ENCODE data around the gene MTMR3. TPM values are rescaled to one million over a fixed set of nuclear protein-coding genes. Genes with fewer than 3 reads are reported as not detected.
A peak's percentile ranks its signal among the peaks of the same experiment; 100 is the strongest.

The MTMR3 gene
- polyA plus RNA-seq, 1 of the 3 experiments (the other 2 are of a cell fraction): 20.4 TPM

GRCh38 chr22:29883775-29884097, 762 bp downstream of the MTMR3 start:
- WGBS (ENCODE audit: low lambda C conversion rate): 13% methylated on average over 5 of the region's 14 CpGs
- peak overlapping the region; percentile 86 for H3K4me2 ChIP-seq
- H3F3A ChIP-seq (replicated peaks; ENCODE audit: insufficient read depth): peaks cover 4% of the 10 kb centered on the region
- POLR2A ChIA-PET: interaction anchor here (0.7 to 0.8 kb wide), 3 partner anchors 33 to 52 kb away, joined by 3 to 4 read pairs (median 4); partner anchors contain the start of gene ASCC2
- peak overlapping the region; percentile 88 to 95 for H3K27ac ChIP-seq (ENCODE audit: low read depth in 2 of 2, low read length in 1 of 2)
- H3K4me1 ChIP-seq (ENCODE audit: control insufficient read depth in 1 of 2, insufficient read depth in 2 of 2, low read depth in 1 of 2, low read length in 1 of 2): peaks cover 8 to 19% of the 10 kb centered on the region in 2 experiments; a peak in 3 of 4 replicates
- peaks cover 44% of the 10 kb centered on the region for H4K20me1 ChIP-seq (ENCODE audit: insufficient read depth)
- CTCF ChIA-PET: interaction anchor here (0.6 to 1.3 kb wide), 7 partner anchors 16 to 205 kb away, joined by 3 to 6 read pairs (median 3); no protein-coding TSS in a partner anchor
- no peak for DNase-seq
- peaks cover 53% of the 10 kb centered on the region for H3K79me2 ChIP-seq (ENCODE audit: insufficient read depth)
- H3K9ac ChIP-seq: peak overlapping the region; percentile 97
- no peaks in the 10 kb centered on the region for H3K27me3 ChIP-seq (ENCODE audit: insufficient read depth)
- peaks cover 0 to 8% of the 10 kb centered on the region in 2 experiments for H3K36me3 ChIP-seq (replicated peaks in 1 of 2; ENCODE audit: control insufficient read depth in 1 of 2, insufficient read depth in 2 of 2, low read length in 1 of 2)
- no peaks in the 10 kb centered on the region for H3K9me3 ChIP-seq
- TF ChIP-seq SIN3A (IDR thresholded peaks at IDR 0.05; ENCODE audit: borderline replicate concordance, low read depth, low read length): no peak
- TF ChIP-seq CHD2 (IDR thresholded peaks at IDR 0.05; ENCODE audit: low read length, partially characterized antibody): no peak
- 0 out of 2 replicates have a peak, but pooled peaks have one; percentile 19 for TF ChIP-seq FOXJ3 (CRISPR knock-in tag; IDR thresholded peaks at IDR 0.05)
- TF ChIP-seq TEAD4 (IDR thresholded peaks at IDR 0.05; ENCODE audit: borderline replicate concordance, insufficient read depth): no peak
- no peak for TF ChIP-seq RFX5 (IDR thresholded peaks at IDR 0.05; ENCODE audit: low read length)
- no peak for TF ChIP-seq PBX3 (IDR thresholded peaks at IDR 0.05)
- TF ChIP-seq EZH2phosphoT487 (IDR thresholded peaks at IDR 0.05; ENCODE audit: borderline replicate concordance, low read depth): no peak
- H3K4me3 ChIP-seq (ENCODE audit: low read depth in 2 of 2, low read length in 1 of 2): peak overlapping the region; percentile 71 to 89
- H3K9me2 ChIP-seq: no peaks in the 10 kb centered on the region
- peak overlapping the region; percentile 76; the same call in 1 of the 2 replicates for H2AFZ ChIP-seq (ENCODE audit: low read depth)

DNA sequence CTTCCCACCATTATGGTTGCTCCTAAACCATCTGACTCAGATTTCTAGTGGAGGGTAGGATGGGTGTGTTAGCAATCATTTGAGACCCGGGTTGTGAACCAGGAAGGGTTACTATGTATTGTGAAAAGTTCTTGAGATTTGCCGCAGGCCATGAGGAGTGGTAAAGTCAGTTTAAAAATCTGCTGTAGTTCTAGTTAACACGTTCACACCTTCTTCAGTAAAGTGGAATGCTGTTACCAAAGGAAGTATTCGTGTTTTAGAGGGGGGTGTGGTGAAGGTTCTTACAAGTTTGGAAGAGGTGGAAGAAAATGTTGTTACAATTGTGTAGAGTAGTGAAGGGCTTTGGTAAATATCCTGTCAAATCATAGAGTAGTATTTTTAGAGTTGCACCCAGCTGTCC, 2.6 kb downstream of the MTMR3 start:
- Histone ChIP-seq H3K9ac (no peak overlapping the region), H3K4me1 (ENCODE audit: control insufficient read depth in 1 of 2, insufficient read depth in 2 of 2, low read depth in 1 of 2, low read length in 1 of 2) (peaks cover 8 to 19% of the 10 kb centered on the region in 2 experiments; a peak in 3 of 4 replicates), H3K9me3 (no peaks in the 10 kb centered on the region), H3K36me3 (replicated peaks in 1 of 2; ENCODE audit: control insufficient read depth in 1 of 2, insufficient read depth in 2 of 2, low read length in 1 of 2) (peaks cover 0 to 8% of the 10 kb centered on the region in 2 experiments), H3K27me3 (ENCODE audit: insufficient read depth) (no peaks in the 10 kb centered on the region), H4K20me1 (ENCODE audit: insufficient read depth) (peaks cover 62% of the 10 kb centered on the region), H3K4me2 (0 out of 2 replicates have a peak overlapping the region, but pooled peaks have one; percentile 8), H2AFZ (ENCODE audit: low read depth) (no peak overlapping the region), H3K79me2 (ENCODE audit: insufficient read depth) (peaks cover 72% of the 10 kb centered on the region), H3K9me2 (no peaks in the 10 kb centered on the region), H3K27ac (ENCODE audit: low read depth in 2 of 2, low read length in 1 of 2) (no peak overlapping the region), H3K4me3 (ENCODE audit: low read depth in 2 of 2, low read length in 1 of 2) (no peak overlapping the region), H3F3A (replicated peaks; ENCODE audit: insufficient read depth) (peaks cover 4% of the 10 kb centered on the region)
- ChIA-PET CTCF (interaction anchor here (1.0 kb wide), 1 partner anchor 58 kb away, joined by 3 read pairs; no protein-coding TSS in a partner anchor), POLR2A (no interaction called here)
- TF ChIP-seq SIN3A (IDR thresholded peaks at IDR 0.05; ENCODE audit: borderline replicate concordance, low read depth, low read length) (no peak), EZH2phosphoT487 (IDR thresholded peaks at IDR 0.05; ENCODE audit: borderline replicate concordance, low read depth) (no peak)
- DNase-seq: no peak
- 96% methylated on average over 4 of the region's 4 CpGs for WGBS (ENCODE audit: low lambda C conversion rate)

- ChIA-PET POLR2A (interaction anchor here (0.6 kb wide), 1 partner anchor 59 kb away, joined by 3 read pairs; no protein-coding TSS in a partner anchor), CTCF (interaction anchor here (1.0 to 2.8 kb wide), 3 partner anchors 57 to 377 kb away, joined by 3 to 12 read pairs (median 3); no protein-coding TSS in a partner anchor)
- Histone ChIP-seq H3K36me3 (replicated peaks in 1 of 2; ENCODE audit: control insufficient read depth in 1 of 2, insufficient read depth in 2 of 2, low read length in 1 of 2) (peaks cover 0 to 8% of the 10 kb centered on the region in 2 experiments), H3K4me2 (0 out of 2 replicates have a peak overlapping the region, but pooled peaks have one; percentile 8), H3K9me2 (no peaks in the 10 kb centered on the region), H3K9ac (no peak overlapping the region), H3K4me1 (ENCODE audit: control insufficient read depth in 1 of 2, insufficient read depth in 2 of 2, low read depth in 1 of 2, low read length in 1 of 2) (peaks cover 8 to 19% of the 10 kb centered on the region in 2 experiments; a peak in 3 of 4 replicates), H3K9me3 (no peaks in the 10 kb centered on the region), H3K27me3 (ENCODE audit: insufficient read depth) (no peaks in the 10 kb centered on the region), H3K4me3 (ENCODE audit: low read depth in 2 of 2, low read length in 1 of 2) (no peak overlapping the region), H3F3A (replicated peaks; ENCODE audit: insufficient read depth) (peaks cover 4% of the 10 kb centered on the region), H3K27ac (ENCODE audit: low read depth in 2 of 2, low read length in 1 of 2) (no peak overlapping the region), H4K20me1 (ENCODE audit: insufficient read depth) (peaks cover 69% of the 10 kb centered on the region), H3K79me2 (ENCODE audit: insufficient read depth) (peaks cover 82% of the 10 kb centered on the region), H2AFZ (ENCODE audit: low read depth) (no peak overlapping the region)
- WGBS (ENCODE audit: low lambda C conversion rate): 100% methylated on average over 1 of the region's 1 CpG
- no peak for DNase-seq
- TF ChIP-seq GATA2 (CRISPR knock-in tag; IDR thresholded peaks at IDR 0.05) (no peak), YY1 (IDR thresholded peaks at IDR 0.05; ENCODE audit: low read depth) (no peak), ELF1 (IDR thresholded peaks at IDR 0.05) (no peak), EZH2phosphoT487 (IDR thresholded peaks at IDR 0.05; ENCODE audit: borderline replicate concordance, low read depth) (no peak), USF2 (IDR thresholded peaks at IDR 0.05; ENCODE audit: borderline replicate concordance, low read depth, low read length) (no peak), RXRA (IDR thresholded peaks at IDR 0.05; ENCODE audit: borderline replicate concordance, low read depth) (no peak), SMC3 (IDR thresholded peaks at IDR 0.05; ENCODE audit: low read depth, low read length) (no peak), RAD21 (IDR thresholded peaks at IDR 0.05; ENCODE audit: low read length) (no peak), PBX3 (IDR thresholded peaks at IDR 0.05) (no peak), NFIC (IDR thresholded peaks at IDR 0.05; ENCODE audit: borderline replicate concordance) (no peak)
- TF ChIP-seq, protein P1, sequence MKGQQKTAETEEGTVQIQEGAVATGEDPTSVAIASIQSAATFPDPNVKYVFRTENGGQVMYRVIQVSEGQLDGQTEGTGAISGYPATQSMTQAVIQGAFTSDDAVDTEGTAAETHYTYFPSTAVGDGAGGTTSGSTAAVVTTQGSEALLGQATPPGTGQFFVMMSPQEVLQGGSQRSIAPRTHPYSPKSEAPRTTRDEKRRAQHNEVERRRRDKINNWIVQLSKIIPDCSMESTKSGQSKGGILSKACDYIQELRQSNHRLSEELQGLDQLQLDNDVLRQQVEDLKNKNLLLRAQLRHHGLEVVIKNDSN (IDR thresholded peaks at IDR 0.05; ENCODE audit: borderline replicate concordance, low read depth): no peak
- TF ChIP-seq, protein P2, sequence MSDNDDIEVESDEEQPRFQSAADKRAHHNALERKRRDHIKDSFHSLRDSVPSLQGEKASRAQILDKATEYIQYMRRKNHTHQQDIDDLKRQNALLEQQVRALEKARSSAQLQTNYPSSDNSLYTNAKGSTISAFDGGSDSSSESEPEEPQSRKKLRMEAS (IDR thresholded peaks at IDR 0.05; ENCODE audit: low read depth): no peak
Observed at GRCh38 chr22:29886596-29886995, 3.6 kb downstream of the MTMR3 start.
